DMS53 treated with DMSO at 0.1 percent for 48 hours (cell line): ENCODE measurements around the gene CRB1.

Experiments used
- DNase-seq: peaks from one replicate; lab custom pipeline; 2025; ENCODE audit not compliant: unreplicated experiment; lab: John Stamatoyannopoulos, UW

The CRB1 gene

GRCh38 chr1:197302775-197303174 lies 34.7 kb downstream of the CRB1 start:
- DNase-seq = no peak

- DNase-seq = no peak
Measured at GRCh38 chr1:197303463-197303862, 35.4 kb downstream of the CRB1 start.

- DNase-seq = no peak
Measured at GRCh38 chr1:197304638-197305200, 36.7 kb downstream of the CRB1 start.

- DNase-seq = no peak
Measured at GRCh38 chr1:197305925-197306324, 37.9 kb downstream of the CRB1 start.

- no peak for DNase-seq
Measured at GRCh38 chr1:197306381-197307062, 38.5 kb downstream of the CRB1 start.

GRCh38 chr1:197307136-197307535 lies 39.1 kb downstream of the CRB1 start:
- DNase-seq = no peak

- DNase-seq = no peak
Measured at GRCh38 chr1:197307551-197307950, 39.5 kb downstream of the CRB1 start.

GRCh38 chr1:197311081-197311480 lies 43.0 kb downstream of the CRB1 start:
- DNase-seq = no peak

GRCh38 chr1:197312163-197312562 lies 44.1 kb downstream of the CRB1 start:
- no peak for DNase-seq

- DNase-seq = no peak
Measured at GRCh38 chr1:197313713-197314112, 45.7 kb downstream of the CRB1 start.

- DNase-seq = no peak
Measured at GRCh38 chr1:197314682-197315081, 46.6 kb downstream of the CRB1 start.

GRCh38 chr1:197319631-197320030 lies 51.6 kb downstream of the CRB1 start:
- DNase-seq = no peak

GRCh38 chr1:197320991-197321531 lies 53.0 kb downstream of the CRB1 start:
- peak; percentile 4 for DNase-seq

- no peak for DNase-seq
Measured at GRCh38 chr1:197321811-197322210, 53.8 kb downstream of the CRB1 start.

- DNase-seq = no peak
Measured at GRCh38 chr1:197327776-197328364, 59.8 kb downstream of the CRB1 start.

GRCh38 chr1:197330213-197330612 lies 62.2 kb downstream of the CRB1 start:
- DNase-seq = no peak

- DNase-seq = no peak
Measured at GRCh38 chr1:197331565-197331964, 63.5 kb downstream of the CRB1 start.

GRCh38 chr1:197333041-197333440 lies 65.0 kb downstream of the CRB1 start:
- no peak for DNase-seq

- DNase-seq = no peak
Measured at GRCh38 chr1:197336571-197336970, 68.5 kb downstream of the CRB1 start.

- DNase-seq = no peak
Measured at GRCh38 chr1:197339106-197340060, 71.3 kb downstream of the CRB1 start.

- no peak for DNase-seq
Measured at GRCh38 chr1:197341626-197342025, 73.6 kb downstream of the CRB1 start.
